ENCODE measurements around the gene OGDHL.
A peak's percentile ranks its signal among the peaks of the same experiment; 100 is the strongest.
"Not testable (repeated sequence)": the region's sequence is repeated elsewhere in the genome, so short reads cannot be mapped to it uniquely, and the experiment has no call there.

Gene OGDHL

DNA sequence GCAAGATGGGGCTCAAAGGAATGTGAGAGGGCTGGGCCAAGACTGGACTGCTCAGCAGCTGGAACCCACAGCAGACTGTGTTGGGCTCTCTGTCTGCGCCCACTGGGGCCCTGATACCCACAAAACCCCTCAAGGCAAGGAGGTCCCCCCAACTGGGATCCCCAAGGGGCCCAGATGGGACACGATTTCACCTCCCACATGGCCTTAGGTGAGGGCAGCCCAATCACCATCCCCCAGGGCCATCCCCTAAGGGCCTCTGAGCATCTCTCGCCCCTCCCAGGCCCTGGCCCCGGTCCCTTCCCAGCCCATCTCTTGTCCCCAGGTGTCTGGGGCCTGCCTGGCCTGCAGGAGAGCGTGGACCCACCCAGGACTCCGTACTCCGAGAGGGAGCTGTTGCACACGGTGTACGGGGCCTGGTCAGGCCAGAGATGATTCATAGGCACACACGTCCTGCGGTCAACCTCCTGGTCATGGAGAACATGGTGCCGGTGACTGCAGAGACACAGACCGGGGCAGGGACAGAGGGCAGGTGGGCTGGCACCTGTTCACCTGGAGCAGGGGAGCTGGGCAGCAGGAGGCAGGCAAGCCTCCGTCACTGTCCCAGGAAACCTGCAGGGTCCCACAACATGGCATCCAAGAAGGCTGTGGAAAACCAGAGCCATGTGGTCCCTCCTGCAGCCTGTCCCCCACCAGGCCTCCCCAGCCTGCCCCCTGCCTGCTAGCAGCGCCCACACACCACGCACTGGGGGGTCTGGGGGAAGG lies 21.6 kb downstream of the OGDHL start:
- no peak for DNase-seq (ENCODE audit: low read depth, low spot score)

DNA sequence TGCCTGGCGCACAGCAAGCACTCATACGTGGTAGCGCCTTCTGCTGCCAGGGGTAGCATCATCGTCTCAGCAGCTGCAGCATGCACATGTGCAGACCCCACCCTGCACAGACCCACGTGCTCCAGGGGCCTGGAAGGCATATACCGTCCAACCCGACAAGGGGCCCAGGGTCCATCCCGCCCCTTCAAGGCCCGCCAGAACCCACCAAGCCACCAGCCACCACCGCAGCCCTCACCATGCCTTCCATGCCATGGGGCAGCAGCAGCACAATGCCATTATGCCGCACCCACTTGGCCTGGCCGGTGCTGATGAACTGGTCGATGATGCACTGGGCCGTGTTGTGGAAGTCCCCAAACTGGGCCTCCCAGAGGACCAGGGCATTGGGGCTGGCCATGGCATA lies 22.7 kb downstream of the OGDHL start:
- no peak for DNase-seq (ENCODE audit: low read depth, low spot score)

DNA sequence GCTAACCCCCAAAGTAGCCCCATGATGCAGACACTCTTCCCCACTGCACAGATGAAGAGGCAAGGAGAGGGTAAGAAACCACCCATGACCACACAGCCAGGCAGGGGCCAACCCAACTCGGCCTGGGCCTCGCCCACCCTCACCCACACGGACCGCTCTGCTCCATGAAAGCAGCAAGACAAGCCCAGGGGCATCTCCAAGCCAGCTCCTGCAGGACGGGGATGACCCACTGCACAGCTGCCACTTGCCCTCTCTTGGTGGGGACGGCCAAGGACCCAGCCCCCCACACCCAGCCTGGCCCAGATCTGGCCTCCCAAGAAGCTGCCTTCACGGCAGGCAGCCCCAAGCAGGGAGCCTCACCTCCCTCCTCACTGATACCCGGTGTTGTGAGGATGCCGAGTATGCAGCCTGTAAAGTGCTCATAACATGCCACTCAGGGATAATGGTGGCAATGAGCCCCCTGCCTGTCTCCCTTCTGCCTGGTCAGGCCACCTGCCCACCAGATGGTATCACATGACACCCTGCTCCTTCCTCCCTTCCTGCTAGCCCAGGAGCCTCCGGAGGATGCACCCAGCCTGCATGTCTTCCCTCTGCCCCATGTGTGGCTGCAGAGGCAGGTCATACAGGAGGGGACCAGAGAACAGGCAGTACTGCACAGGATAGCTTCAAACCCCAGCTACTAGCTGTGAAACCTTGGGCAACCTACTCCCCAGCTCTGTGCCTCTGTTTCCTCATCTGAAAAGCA lies 23.3 kb downstream of the OGDHL start:
- no peak for DNase-seq (ENCODE audit: low read depth, low spot score)

DNA sequence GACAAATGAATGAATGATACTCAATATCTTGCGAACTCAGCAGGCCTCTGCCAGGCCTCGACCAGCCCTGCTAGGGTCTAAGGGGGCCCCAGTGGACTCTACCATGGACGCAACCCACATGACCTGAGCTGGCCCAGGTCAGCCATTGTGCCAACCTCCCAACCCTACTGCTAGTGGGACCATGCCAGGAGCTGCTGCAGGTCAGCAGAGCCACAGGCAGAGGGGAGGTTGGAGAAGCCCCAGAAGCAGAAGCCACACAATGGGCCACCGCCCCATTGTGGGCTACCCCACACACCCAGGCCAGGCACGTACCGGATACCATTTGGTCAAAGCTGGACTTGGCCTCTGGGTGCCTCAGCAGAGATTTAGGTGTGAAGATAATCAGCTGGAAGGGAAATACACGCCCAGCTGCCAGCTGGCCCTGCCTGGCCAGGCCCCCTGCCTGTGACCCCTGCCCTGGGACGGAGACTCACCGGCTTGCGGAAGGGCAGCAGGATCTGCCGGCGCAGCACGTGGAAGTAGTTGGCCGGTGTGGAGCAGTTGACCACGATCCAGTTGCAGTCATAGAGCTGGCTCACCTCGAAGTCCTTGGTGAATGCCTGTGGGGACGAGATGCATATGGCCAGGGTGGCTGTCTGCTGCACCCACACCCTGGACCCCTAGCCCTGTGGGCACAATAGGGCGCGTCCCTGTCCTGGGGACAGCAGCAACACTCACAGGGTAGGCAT lies 24.5 kb downstream of the OGDHL start:
- no peak for DNase-seq (ENCODE audit: low read depth, low spot score)

DNA sequence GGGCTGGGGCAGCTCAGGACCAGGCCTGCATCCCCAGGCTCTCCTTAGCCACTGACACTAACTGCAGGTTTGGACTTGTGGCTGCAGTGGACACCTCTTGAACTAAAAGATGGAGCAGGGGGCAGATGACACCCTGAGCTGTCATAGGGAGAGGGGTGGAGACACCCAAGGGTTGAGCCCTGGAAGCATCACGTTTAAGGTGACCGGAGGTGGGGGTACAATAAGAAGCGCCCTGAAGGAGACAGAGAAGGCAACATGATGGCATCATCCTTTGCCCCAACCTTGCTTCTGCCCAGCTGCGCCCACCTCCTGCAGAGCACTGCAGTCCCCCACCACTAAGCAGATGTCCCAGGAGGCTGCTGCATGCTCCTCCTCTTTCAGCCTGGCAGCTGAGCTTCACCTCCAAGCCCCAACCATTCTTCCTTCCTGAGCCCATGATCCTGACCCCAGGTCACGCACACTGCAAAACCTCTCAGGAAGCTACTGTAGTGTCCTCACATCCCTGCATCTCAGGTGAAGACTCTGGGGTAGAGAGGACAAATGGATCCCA lies 25.5 kb downstream of the OGDHL start:
- no peak for DNase-seq (ENCODE audit: low read depth, low spot score)

DNA sequence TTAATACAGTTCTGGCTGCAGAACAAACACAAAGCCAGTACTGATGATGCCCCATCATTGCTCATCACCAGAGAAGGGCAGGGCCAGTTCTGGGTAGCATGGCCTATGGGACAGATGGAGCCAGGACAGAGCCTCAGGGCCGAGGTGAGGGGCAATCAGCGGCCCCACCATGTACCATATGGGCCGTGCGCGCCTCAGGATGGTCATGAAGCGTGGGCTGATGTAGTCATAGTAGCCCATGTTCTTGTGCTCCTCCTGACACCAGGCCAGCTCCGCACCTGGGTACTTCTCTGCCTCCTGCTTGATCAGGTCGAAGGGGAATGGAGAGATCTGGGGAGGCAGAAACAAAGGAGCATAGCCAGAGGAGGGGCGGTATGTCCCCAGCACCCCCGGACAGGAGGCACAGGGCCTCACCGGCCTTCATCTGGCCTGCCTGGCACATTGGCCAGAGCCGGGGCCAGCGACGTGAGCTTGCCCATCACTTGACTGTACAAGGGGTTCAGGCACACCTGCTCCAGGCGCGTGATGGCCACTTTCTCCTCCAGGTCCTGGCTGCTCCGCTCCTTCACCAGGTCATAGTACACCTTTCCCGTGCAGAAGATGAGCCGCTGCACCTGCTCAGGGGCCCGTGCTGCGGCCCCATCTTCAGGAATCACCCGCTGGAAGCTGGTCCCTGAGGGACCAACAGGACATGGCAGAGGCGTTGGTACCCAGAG lies 26.1 kb downstream of the OGDHL start:
- no peak for DNase-seq (ENCODE audit: low read depth, low spot score)

DNA sequence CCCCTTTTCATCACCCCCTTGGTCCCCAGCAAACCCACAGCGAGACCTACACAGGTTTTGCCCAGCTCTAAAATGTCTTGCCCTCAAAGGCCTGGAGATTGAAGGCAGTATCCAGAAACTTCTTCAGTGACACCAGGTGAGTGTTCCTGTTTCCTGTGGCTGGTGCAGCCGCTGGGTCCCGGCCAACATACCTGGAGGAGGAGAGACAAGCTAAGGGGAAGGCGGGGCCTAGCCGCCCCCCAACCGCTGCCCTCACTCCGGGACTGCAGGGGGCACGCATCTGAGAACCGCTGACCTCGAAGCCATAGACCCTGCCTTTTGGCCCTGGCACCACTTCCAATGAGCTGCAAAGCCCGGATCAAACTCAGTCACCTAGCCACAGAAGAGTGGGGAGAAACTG lies 27.0 kb downstream of the OGDHL start:
- no peak for DNase-seq (ENCODE audit: low read depth, low spot score)

DNA sequence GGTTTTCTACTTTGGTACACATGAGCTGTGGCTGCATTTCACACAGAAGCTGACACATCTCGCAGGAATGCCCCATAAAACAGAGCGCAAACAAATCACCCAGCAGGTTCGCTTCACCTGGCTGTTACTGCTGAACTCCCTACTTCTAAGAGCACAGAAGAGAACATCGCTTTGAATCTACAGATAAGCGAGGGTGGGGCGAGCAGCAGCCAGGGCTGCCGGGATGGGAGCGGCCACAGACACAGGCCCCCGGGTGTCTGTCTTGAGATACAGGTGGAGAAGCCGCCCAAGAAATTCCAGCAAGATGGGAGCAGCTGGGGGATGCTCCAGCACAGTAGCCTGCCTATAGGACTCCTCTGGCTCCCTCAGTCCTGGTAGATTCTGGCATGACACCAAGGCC lies 27.4 kb downstream of the OGDHL start:
- DNase-seq (ENCODE audit: low read depth, low spot score) = no peak

DNA sequence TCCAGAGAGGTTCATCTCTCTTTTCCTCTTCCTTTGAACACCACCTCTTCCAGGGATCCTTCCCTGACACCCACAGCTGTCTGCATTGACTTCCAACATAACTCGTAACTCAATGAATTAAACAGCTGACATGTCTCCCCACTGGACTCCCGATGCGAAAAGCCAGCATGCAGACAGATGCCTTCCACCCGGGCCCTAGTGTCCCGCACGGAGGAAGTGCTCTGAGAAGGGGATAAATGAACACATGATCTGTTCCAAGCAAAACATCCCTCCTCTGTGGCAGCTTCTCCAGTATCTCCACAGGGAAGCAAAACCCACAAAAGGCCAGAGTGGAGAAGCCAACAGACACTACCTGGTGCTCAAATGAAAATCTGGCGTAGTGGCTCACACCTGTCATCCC lies 28.3 kb downstream of the OGDHL start:
- no peak for DNase-seq (ENCODE audit: low read depth, low spot score)

DNA sequence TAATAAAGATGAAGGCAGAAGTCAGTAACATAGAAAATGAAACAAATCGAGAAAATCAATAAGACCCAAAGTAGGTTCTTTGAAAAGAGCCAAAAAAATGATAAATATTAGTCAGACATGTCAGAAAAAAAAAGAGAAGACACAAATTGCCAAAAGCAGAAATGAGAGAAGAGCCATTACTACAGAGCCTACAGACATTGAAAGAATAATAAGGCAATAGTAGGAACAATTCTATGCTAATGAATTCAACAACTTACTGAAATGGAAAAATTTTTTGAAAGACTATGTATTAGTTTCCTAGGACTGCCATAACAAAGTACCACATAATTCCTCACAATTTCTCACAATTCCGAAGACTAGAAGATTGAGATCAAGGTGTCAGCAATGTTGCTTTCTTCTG lies 35.5 kb downstream of the OGDHL start:
- DNase-seq (ENCODE audit: low read depth, low spot score) = no peak

DNA sequence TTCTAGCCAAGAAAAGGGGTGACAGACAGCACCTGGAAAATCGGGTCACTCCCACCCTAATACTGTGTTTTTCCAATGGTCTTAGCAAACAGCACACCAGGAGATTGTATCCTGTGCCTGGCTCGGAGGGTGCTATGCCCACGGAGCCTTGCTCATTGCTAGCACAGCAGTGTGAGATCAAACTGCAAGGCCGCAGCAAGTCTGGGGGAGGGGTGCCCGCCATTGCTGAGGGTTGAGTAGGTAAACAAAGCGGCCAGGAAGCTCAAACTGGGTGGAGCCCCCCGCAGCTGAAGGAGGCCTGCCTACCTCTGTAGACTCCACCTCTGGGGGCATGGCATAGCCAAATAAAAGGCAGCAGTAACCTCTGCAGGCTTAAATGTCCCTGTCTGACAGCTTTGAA lies 47.0 kb downstream of the OGDHL start:
- DNase-seq (ENCODE audit: low read depth, low spot score) = not testable (repeated sequence)

DNA sequence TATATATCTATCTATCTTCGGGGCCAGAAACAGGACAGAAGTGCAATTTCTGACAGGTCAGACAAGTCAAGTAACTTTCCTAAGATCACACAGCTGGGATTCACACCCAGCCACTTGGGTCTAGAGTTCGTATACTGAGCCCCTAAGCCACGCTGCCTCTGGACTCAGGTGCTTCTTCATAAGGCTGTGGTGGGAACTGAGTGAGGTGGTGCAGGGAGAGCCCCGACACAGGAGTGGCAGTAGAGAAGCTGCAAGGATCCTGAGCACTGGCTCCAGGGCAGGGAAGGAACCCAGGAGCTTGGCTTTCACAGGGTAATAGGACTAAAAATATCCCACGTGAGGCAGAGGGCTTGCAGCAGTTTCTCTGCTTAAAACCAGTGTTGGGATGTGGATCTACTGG lies 48.9 kb downstream of the OGDHL start:
- DNase-seq (ENCODE audit: low read depth, low spot score) = no peak

DNA sequence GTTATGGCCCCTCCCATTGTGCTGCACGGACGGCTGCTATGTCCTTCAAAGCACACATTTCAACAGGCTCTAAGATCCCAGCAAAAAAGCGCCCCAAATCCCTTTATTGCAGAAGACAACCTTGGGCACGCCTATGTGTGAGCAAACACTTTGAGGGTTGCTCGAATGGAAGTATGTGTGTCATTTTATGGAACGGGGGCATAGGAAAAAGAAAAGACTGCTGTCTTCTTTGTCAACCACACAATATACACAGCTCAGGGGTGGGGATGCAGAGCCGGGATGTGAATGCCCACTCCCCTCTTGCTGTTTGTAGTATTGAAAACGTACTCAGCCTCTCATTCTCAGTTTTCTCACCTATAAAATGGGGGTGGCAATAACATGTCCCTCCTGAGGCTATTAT lies 50.6 kb downstream of the OGDHL start:
- no peak for DNase-seq (ENCODE audit: low read depth, low spot score)

DNA sequence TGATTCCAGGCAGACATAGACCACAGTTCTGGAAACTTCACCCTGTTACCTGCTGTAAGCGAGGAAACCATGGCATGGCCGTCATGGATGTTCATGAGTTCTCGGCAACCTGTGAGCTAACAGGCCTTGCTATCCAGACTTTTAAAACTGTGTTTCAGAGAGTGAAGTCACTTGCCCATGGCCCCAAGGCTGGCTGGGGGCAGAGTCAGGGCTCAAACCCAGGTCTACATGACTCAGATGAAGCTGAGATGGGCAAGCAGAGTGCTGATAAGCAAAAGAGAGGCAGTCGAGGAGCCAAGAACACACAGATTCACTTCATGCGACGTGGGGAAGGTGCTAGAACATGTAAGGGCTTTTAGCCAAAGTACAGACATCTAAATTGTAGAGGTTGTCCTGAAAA lies 51.2 kb downstream of the OGDHL start:
- no peak for DNase-seq (ENCODE audit: low read depth, low spot score)

DNA sequence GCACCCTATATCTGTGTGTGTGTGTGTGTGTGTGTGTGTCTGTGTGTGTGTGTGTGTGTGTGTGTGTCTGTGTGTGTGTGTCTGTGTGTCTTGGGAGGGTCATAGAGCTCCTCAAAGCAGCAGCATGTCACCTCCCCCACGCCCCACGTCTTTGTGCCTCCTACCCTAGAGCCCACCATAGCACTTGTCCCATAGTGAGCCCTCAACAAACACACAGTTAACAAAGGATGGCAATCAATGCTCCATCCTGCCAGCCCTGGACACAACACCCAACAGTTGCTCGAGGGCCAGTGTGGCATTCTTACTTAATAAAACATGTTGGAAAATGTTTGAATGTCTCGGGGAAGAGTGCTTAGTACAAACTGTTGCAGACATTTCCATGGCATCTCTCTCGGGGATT lies 52.2 kb downstream of the OGDHL start:
- DNase-seq (ENCODE audit: low read depth, low spot score) = no peak

DNA sequence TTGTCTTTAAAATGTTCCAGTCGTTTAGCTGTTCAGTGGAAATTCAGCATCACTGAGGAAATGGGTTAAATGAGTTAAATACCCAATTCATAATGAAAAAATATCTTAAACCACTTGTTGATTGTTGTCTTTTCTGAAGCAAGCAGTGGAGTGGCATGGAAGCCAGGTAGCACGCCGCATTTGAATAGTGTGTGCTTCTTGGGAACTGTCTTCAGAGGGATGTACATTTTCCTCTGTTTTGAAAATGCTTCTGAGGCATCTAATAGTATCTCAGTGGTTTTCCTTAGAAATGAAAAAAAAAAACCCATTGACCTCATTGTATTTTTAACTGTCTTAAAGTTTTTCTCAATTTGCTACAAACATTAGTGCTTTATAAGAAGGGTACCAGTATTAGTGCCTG lies 54.5 kb downstream of the OGDHL start:
- no peak for DNase-seq (ENCODE audit: low read depth, low spot score)

DNA sequence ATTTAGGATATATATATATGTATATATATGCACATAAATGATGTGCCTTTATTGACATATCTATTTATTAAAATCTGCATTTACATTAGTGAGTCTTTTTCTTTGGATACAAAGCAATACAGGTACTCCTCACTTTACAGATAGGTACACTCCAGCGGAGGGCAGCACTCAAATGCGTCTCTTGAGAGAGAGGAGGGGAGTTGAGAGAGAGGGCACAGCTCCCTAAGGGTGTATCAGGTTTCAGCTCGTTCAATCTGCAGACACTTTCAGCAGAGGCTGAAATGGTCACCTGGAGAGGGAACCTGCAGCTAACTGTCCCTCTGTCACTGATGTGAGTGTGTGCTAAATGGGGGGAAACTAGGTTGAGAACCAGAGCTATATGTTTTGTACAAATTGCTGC lies 61.1 kb downstream of the OGDHL start:
- DNase-seq (ENCODE audit: low read depth, low spot score) = peak; percentile 32

DNA sequence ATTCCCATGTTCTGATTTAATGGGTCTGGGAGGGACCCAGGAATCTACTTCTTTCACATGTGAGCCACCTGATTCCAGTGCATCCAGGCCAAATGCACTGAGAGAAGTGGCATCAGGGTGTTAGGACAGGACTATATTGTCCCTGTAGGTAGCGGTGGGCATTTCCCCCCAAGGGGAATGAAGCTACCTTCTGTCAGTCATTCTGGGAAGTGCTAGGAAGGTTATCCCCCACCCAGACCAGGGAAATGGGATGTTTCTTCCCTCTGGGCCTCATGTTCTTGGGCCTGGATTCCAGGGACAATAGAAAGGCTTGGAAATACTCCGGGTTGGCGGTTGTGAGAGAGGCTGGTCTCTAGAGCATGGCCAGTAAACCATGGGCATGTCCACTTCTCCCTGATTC lies 61.9 kb downstream of the OGDHL start:
- DNase-seq (ENCODE audit: low read depth, low spot score) = no peak

DNA sequence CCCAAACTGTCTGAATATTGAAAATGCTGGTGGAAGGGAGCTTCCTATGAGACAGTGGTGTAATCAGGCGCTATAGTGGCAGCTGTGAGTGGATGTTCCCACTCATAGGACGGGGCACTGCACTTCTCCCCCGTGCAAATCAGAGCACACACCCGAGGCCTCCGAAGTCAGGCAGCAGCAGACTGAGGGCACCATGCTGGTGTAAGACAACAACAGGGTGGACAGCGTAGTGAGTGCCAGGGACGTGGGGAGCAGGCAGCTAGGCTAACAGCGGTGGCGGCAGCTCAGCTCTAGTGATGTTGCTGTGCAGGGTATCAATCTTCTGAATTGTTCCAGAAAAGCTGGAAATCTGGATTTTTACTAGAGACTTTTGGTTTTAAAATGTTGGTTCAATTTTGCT lies 63.4 kb downstream of the OGDHL start:
- no peak for DNase-seq (ENCODE audit: low read depth, low spot score)

DNA sequence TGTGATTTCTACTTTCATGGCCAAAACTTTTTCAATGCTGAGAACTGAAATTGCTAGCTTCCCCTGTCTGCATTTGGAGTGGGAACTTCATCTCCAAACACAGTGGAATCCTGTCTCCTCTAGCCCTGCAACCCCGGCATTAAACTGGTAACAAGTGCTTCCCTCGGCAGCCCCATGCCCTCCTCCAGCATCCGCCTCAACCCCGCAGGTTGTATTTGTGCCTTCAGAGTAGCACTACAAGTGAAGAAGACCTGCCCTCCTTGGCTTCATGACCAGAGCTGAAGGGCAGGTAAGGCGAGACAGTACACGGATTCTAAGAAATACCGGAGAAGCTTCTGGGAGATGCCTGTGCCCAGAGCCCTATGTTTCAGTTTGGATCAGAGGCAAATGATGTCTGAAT lies 65.8 kb downstream of the OGDHL start:
- DNase-seq (ENCODE audit: low read depth, low spot score) = no peak

DNA sequence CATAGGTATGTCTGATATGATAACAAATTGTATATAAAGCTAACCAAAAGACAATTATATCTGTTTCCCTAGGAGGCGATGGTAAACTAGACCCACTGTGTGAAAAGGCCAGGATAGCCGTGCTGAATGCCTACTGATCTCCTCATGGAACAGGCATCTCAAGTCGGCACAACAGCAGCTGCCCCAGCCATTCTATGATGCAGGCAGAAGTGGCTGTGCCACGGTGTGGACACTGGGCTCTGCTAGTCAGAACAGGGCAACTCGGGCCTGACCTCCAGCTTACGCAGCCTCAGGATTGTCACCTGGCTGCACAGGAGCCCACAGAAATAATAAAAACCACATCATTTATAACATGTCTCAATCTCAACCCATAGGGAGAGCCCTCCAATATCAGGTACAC lies 67.7 kb downstream of the OGDHL start:
- DNase-seq (ENCODE audit: low read depth, low spot score) = no peak

DNA sequence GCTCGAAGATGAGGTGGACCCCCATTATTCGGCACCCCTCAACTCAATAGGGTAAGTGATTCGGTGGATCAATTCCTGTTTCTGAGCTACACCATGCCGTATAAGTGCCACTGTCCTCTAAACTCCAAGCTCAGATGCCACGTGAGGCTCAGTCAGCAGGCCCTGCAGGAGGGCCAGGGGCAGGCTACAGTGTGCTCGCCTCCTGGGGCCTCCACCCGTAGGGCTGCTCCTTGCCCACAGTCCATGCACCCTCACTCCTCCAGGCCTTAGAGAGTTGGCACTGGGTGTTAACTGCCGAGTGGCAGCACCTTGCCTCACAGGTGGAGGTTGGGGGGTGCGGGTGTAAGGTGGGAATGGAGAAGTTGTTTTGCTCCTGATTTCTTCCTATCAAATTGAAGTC lies 70.5 kb downstream of the OGDHL start:
- DNase-seq (ENCODE audit: low read depth, low spot score) = no peak

Measured in ELF-1 (cell line).